Keratinocyte (primary cell): Measurements from ENCODE around the gene TFDP1. TPM values are rescaled to one million over a fixed set of nuclear protein-coding genes. Genes with fewer than 3 reads are reported as not detected.

Experiments
- DNase-seq: peaks from one replicate; pipeline ENCODE4 v3.0.0-alpha.2; 2011; ENCODE audit warnings: low read depth, missing footprints, low spot score
- FAIRE-seq: peaks from 2 replicates; lab custom pipeline; 2011; peaks lifted over from hg19 to GRCh38; lab: Jason Lieb, UNC
- H2AFZ ChIP-seq: 2 replicates; pipeline ENCODE4 v1.6.0; 2012; ENCODE audit warnings: low read length, control low read depth, inconsistent platforms; ENCODE audit not compliant: control insufficient read depth
- H3K27ac ChIP-seq: 2 replicates; pipeline ENCODE4 v1.5.1; 2011; ENCODE audit warnings: low read length; ENCODE audit not compliant: control insufficient read depth, insufficient read depth
- H3K27me3 ChIP-seq: 3 replicates; pipeline ENCODE4 v1.6.0; 2011; ENCODE audit warnings: low read length; ENCODE audit not compliant: control insufficient read depth, insufficient read depth; ENCODE audit errors: extremely low read depth
- H3K36me3 ChIP-seq, 2 experiments: 2 replicates in 1 of 2; 3 replicates in 1 of 2; pipeline ENCODE4 v1.5.1; 2011; ENCODE audit warnings: low read length in 2 of 2, mild to moderate bottlenecking in 1 of 2; ENCODE audit not compliant: control insufficient read depth in 2 of 2, insufficient read depth in 2 of 2; ENCODE audit errors: extremely low read depth in 1 of 2
- H3K4me1 ChIP-seq: 3 replicates; pipeline ENCODE4 v1.5.1; 2011; ENCODE audit warnings: low read length; ENCODE audit not compliant: control insufficient read depth, insufficient read depth; ENCODE audit errors: extremely low read depth
- H3K4me2 ChIP-seq: 3 replicates; pipeline ENCODE4 v1.6.0; 2011; ENCODE audit warnings: low read depth, low read length; ENCODE audit not compliant: control insufficient read depth, insufficient read depth; ENCODE audit errors: extremely low read depth
- H3K4me3 ChIP-seq, 3 experiments: fragments of 200-600 bp in 1 of 3; sonication (generic) in 1 of 3; 2 replicates in 2 of 3; 3 replicates in 1 of 3; pipeline ENCODE4 v1.5.1; 2011 to 2016; ENCODE audit warnings: low read length in 3 of 3, mild to moderate bottlenecking in 3 of 3, control low read depth in 2 of 3, inconsistent platforms in 1 of 3, low read depth in 1 of 3, mixed read lengths in 1 of 3, mixed run types in 1 of 3, moderate library complexity in 1 of 3; ENCODE audit not compliant: control insufficient read depth in 2 of 3, insufficient read depth in 2 of 3; ENCODE audit errors: extremely low read depth in 1 of 3
- H3K79me2 ChIP-seq: 2 replicates; pipeline ENCODE4 v1.6.0; 2012; ENCODE audit warnings: low read length; ENCODE audit not compliant: control insufficient read depth, insufficient read depth
- H3K9ac ChIP-seq: 3 replicates; pipeline ENCODE4 v1.6.0; 2011; ENCODE audit warnings: low read length; ENCODE audit not compliant: control insufficient read depth, insufficient read depth; ENCODE audit errors: extremely low read depth
- H3K9me1 ChIP-seq: 3 replicates; pipeline ENCODE4 v1.6.0; 2011; ENCODE audit warnings: low read length; ENCODE audit not compliant: control insufficient read depth, insufficient read depth; ENCODE audit errors: extremely low read depth
- H3K9me3 ChIP-seq: 2 replicates; pipeline ENCODE4 v1.5.1; 2012; ENCODE audit warnings: low read depth, low read length; ENCODE audit not compliant: control insufficient read depth
- H4K20me1 ChIP-seq: 3 replicates; pipeline ENCODE4 v1.6.0; 2011; ENCODE audit warnings: low read length; ENCODE audit not compliant: control insufficient read depth, insufficient read depth; ENCODE audit errors: extremely low read depth
- CTCF ChIP-seq, 3 experiments: IDR thresholded peaks in 1 of 3; conservative IDR thresholded peaks in 1 of 3; optimal IDR thresholded peaks in 1 of 3; 2 replicates in 2 of 3; 3 replicates in 1 of 3; pipeline versions ENCODE3 to v1.5.1; 2011; ENCODE audit warnings: low read length in 3 of 3, mild to moderate bottlenecking in 3 of 3, moderate library complexity in 2 of 3, control low read depth in 1 of 3, inconsistent platforms in 1 of 3; ENCODE audit not compliant: insufficient read depth in 2 of 3; ENCODE audit errors: extremely low read depth in 1 of 3
- EZH2 ChIP-seq: IDR thresholded peaks from one replicate; pipeline ENCODE4 v1.6.1; 2012; ENCODE audit warnings: inconsistent platforms, mild to moderate bottlenecking, low read length, moderate library complexity
- dilution Hi-C: fragments of 300-500 bp; cut with MboI; formaldehyde crosslinking; loops from one replicate; pipeline ENCODE4 v1.7.0; 2020; ENCODE audit warnings: low sequenced_read_pairs; ENCODE audit not compliant: extremely low pct_ligation_motif_present
- polyA plus RNA-seq, 5 experiments: library from polyadenylated mRNA; depleted of rRNA in 3 of 5; stranded (reverse) in 3 of 5; stranded (forward) in 1 of 5; unstranded in 1 of 5; fragments of >200 nt; gene quantifications; 1 replicate in 1 of 5; 2 replicates in 3 of 5; 3 replicates in 1 of 5; pipeline versions ENCODE4 v1.2.1 to v1.2.3, GENCODE V29; 2011 to 2012; ENCODE audit warnings: missing spikeins in 2 of 5, low read depth in 1 of 5, low replicate concordance in 1 of 5

Gene TFDP1
- polyA plus RNA-seq, 1 donor (not counting 4 experiments of a cell fraction or from before 2014, with no cell fraction given) = 105 TPM

GRCh38 chr13:113638173-113638746 is 53.7 kb downstream of the TFDP1 start:
- dilution Hi-C loops = no loop called here
- no peak overlapping the region for H3K9ac ChIP-seq
- peak; percentile 13 for FAIRE-seq

DNA sequence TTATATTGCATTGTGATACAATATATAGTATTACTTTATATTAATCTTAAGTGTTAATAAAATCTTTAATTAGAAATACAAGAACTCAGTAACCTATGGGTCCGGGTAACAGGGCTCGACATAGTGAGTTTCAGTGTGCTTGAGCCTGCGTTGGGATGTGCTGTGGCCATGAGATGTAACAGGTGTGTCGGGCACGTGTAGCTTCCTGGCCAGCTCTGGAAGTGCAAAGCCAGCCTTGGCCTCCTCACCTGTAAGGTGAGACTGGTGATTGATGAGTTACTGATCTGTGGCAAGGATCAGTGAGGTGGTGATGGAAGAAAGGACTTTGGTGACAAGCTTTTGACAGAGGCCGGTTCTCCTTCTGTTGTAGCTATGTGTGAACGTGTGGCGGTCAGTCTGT is 54.3 kb downstream of the TFDP1 start:
- H3K4me1 ChIP-seq = no peaks in the 10 kb centered on the region
- H3K27me3 ChIP-seq = no peaks in the 10 kb centered on the region
- peaks cover 43 to 59% of the 10 kb centered on the region in 2 experiments for H3K36me3 ChIP-seq
- no peak overlapping the region for H3K9ac ChIP-seq
- TF ChIP-seq EZH2 (no peak), CTCF (optimal IDR thresholded peaks at IDR 0.05 in 1 of 3, IDR thresholded peaks at IDR 0.05 in 1 of 3, conservative IDR thresholded peaks at IDR 0.05 in 1 of 3; ENCODE audit: extremely low read depth in 1 of 3, insufficient read depth in 2 of 3, low read length in 3 of 3) (no peak)
- FAIRE-seq (no peak), DNase-seq (no peak)
- no peaks in the 10 kb centered on the region for H3K79me2 ChIP-seq
- no peaks in the 10 kb centered on the region for H3K9me3 ChIP-seq
- no peaks in the 10 kb centered on the region for H3K9me1 ChIP-seq
- H3K4me3 ChIP-seq = no peak overlapping the region
- no peak overlapping the region for H3K27ac ChIP-seq
- H4K20me1 ChIP-seq = no peaks in the 10 kb centered on the region
- no peak overlapping the region for H3K4me2 ChIP-seq
- no peak overlapping the region for H2AFZ ChIP-seq
- dilution Hi-C loops = no loop called here

More at GRCh38 chr13:113638173-113638746, 53.7 kb downstream of the TFDP1 start:
- Histone ChIP-seq H3K36me3 (peaks cover 48 to 64% of the 10 kb centered on the region in 2 experiments), H3K9me1 (no peaks in the 10 kb centered on the region), H3K4me3 (no peak overlapping the region), H3K9me3 (no peaks in the 10 kb centered on the region), H3K27me3 (no peaks in the 10 kb centered on the region), H2AFZ (no peak overlapping the region), H3K79me2 (no peaks in the 10 kb centered on the region), H3K4me1 (no peaks in the 10 kb centered on the region), H3K4me2 (no peak overlapping the region), H4K20me1 (no peaks in the 10 kb centered on the region), H3K27ac (no peak overlapping the region)
- TF ChIP-seq CTCF (optimal IDR thresholded peaks at IDR 0.05 in 1 of 3, IDR thresholded peaks at IDR 0.05 in 1 of 3, conservative IDR thresholded peaks at IDR 0.05 in 1 of 3; ENCODE audit: extremely low read depth in 1 of 3, insufficient read depth in 2 of 3, low read length in 3 of 3) = no peak
- no peak for TF ChIP-seq EZH2
- no peak for DNase-seq
